ENCODE results near the gene FNBP1.
"Not testable (repeated sequence)": the region's sequence is repeated elsewhere in the genome, so short reads cannot be mapped to it uniquely, and the experiment has no call there.

FNBP1 gene

DNA sequence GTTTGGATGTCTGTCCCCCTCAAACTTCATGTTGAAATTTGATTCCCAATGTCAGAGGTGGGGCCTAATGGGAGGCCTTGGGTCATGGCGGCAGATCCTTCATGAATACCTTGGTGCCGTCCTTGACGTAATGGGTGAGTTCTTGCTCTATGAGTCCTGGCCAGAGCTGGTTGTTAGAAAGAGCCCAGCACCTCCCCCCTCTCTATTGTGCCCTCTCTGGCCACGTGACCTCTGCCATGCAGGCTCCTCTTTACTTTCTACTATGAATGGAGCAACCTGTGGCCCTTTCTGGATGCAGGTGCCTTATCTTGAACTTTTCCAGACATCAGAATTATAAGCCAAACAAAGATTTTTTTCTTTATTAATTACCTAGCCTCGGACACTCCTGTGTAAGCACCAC lies 40.7 kb downstream of the FNBP1 start:
- no peak for TF ChIP-seq Cebpa-rat (IDR thresholded peaks at IDR 0.05)
- peaks cover 0 to 100% (median 0%) of the 10 kb centered on the region in 11 experiments; a peak in 6 of 22 replicates for H4K20me1 ChIP-seq

GRCh38 chr9:130001190-130001589 lies 41.8 kb downstream of the FNBP1 start:
- TF ChIP-seq Cebpa-rat (IDR thresholded peaks at IDR 0.05): no peak
- H3K27ac ChIP-seq: no peak overlapping the region

More for the DNA sequence above, 40.7 kb downstream of the FNBP1 start:
- H3K9me3 ChIP-seq (replicated peaks in 1 of 11): no peaks in the 10 kb centered on the region
- H3K27me3 ChIP-seq: no peaks in the 10 kb centered on the region
- no peak overlapping the region for H3K9ac ChIP-seq
- H3K4me1 ChIP-seq: peaks cover 0 to 26% (median 4%) of the 10 kb centered on the region in 10 experiments; a peak in 10 of 20 replicates
- peaks cover 0 to 46% (median 0%) of the 10 kb centered on the region in 11 experiments; a peak in 6 of 22 replicates for H3K36me3 ChIP-seq
- H3K4me2 ChIP-seq: no peak overlapping the region
- no peak overlapping the region for H3K4me3 ChIP-seq
- H3K27ac ChIP-seq: no peak overlapping the region

DNA sequence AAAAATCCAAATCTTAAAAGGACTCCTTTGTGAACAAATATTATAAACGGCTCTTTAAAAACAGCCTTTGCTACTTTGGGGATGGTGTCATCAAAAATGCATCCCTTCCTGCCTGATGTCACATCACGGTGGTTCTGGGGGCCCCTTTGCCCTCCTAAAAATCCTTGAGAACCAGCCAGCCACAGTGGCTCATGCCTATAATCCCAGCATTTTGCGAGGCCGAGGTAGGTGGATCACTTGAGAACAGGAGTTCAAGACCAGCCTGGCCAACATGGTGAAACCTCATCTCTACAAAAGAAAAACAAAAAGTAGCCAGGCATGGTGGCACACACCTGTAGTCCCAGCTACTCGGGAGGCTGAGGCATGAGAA lies 43.9 kb downstream of the FNBP1 start:
- H3K9ac ChIP-seq: no peak overlapping the region
- H3K4me1 ChIP-seq: peaks cover 0 to 46% (median 17%) of the 10 kb centered on the region in 10 experiments; a peak in 14 of 20 replicates
- H3K36me3 ChIP-seq: peaks cover 0 to 50% (median 0%) of the 10 kb centered on the region in 11 experiments; a peak in 6 of 22 replicates
- no peak overlapping the region for H3K4me2 ChIP-seq
- H3K27ac ChIP-seq: no peak overlapping the region
- H4K20me1 ChIP-seq: peaks cover 0 to 94% (median 0%) of the 10 kb centered on the region in 11 experiments; a peak in 5 of 22 replicates
- TF ChIP-seq Cebpa-rat (IDR thresholded peaks at IDR 0.05): no peak
- no peaks in the 10 kb centered on the region for H3K9me3 ChIP-seq (replicated peaks in 1 of 11)
- H3K27me3 ChIP-seq: no peaks in the 10 kb centered on the region
- H3K4me3 ChIP-seq: no peak overlapping the region

More at GRCh38 chr9:130001190-130001589, 41.8 kb downstream of the FNBP1 start:
- Histone ChIP-seq H3K4me1 (peaks cover 0 to 32% (median 8%) of the 10 kb centered on the region in 10 experiments; a peak in 14 of 20 replicates), H4K20me1 (peaks cover 0 to 98% (median 0%) of the 10 kb centered on the region in 11 experiments; a peak in 5 of 22 replicates), H3K9me3 (replicated peaks in 1 of 11) (no peaks in the 10 kb centered on the region), H3K27me3 (no peaks in the 10 kb centered on the region), H3K4me2 (no peak overlapping the region), H3K4me3 (no peak overlapping the region), H3K36me3 (peaks cover 0 to 46% (median 0%) of the 10 kb centered on the region in 11 experiments; a peak in 6 of 22 replicates), H3K9ac (no peak overlapping the region)

GRCh38 chr9:129998491-129999140 lies 44.4 kb downstream of the FNBP1 start:
- H3K27me3 ChIP-seq: no peaks in the 10 kb centered on the region
- peak overlapping the region in 1 of 11 experiments; percentile 83; a peak in 1 of 22 replicates for H3K4me2 ChIP-seq
- no peak for TF ChIP-seq Cebpa-rat (IDR thresholded peaks at IDR 0.05)
- H3K36me3 ChIP-seq: peaks cover 0 to 53% (median 0%) of the 10 kb centered on the region in 11 experiments; a peak in 6 of 22 replicates
- H3K9me3 ChIP-seq (replicated peaks in 1 of 11): no peaks in the 10 kb centered on the region
- H3K4me3 ChIP-seq: no peak overlapping the region
- H3K4me1 ChIP-seq: peaks cover 0 to 46% (median 17%) of the 10 kb centered on the region in 10 experiments; a peak in 14 of 20 replicates
- peaks cover 0 to 94% (median 0%) of the 10 kb centered on the region in 11 experiments; a peak in 5 of 22 replicates for H4K20me1 ChIP-seq
- no peak overlapping the region for H3K9ac ChIP-seq
- peak overlapping the region in 1 of 11 experiments; percentile 3; a peak in 1 of 22 replicates for H3K27ac ChIP-seq

GRCh38 chr9:129997706-129998105 lies 45.3 kb downstream of the FNBP1 start:
- peak overlapping the region in 3 of 11 experiments; percentile 74 to 83 (median 75); a peak in 5 of 22 replicates for H3K4me2 ChIP-seq
- peaks cover 0 to 91% (median 0%) of the 10 kb centered on the region in 11 experiments; a peak in 4 of 22 replicates for H4K20me1 ChIP-seq
- H3K9ac ChIP-seq: not testable (repeated sequence)

GRCh38 chr9:129996161-129996830 lies 46.7 kb downstream of the FNBP1 start:
- Histone ChIP-seq H4K20me1 (peaks cover 0 to 87% (median 0%) of the 10 kb centered on the region in 11 experiments; a peak in 4 of 22 replicates), H3K4me2 (peak overlapping the region in 9 of 11 experiments; percentile 13 to 83 (median 72); a peak in 15 of 22 replicates), H3K9ac (peak overlapping the region in 6 of 11 experiments; percentile 19 to 75 (median 64); a peak in 10 of 22 replicates), H3K9me3 (replicated peaks in 1 of 11) (no peaks in the 10 kb centered on the region), H3K4me1 (peaks cover 0 to 51% (median 17%) of the 10 kb centered on the region in 10 experiments; a peak in 14 of 20 replicates), H3K27ac (peak overlapping the region in 9 of 11 experiments; percentile 24 to 91 (median 74); a peak in 15 of 22 replicates), H3K4me3 (peak overlapping the region in 1 of 10 experiments; percentile 12; a peak in 1 of 20 replicates), H3K27me3 (no peaks in the 10 kb centered on the region), H3K36me3 (peaks cover 0 to 52% (median 0%) of the 10 kb centered on the region in 11 experiments; a peak in 8 of 22 replicates)
- TF ChIP-seq Cebpa-rat (IDR thresholded peaks at IDR 0.05): peak in 4 of 11 experiments; percentile 26 to 70 (median 41); a peak in 2 of 22 replicates

More at GRCh38 chr9:129997706-129998105, 45.3 kb downstream of the FNBP1 start:
- H3K27me3 ChIP-seq; H3K9me3 ChIP-seq (replicated peaks in 1 of 11); H3K4me3 ChIP-seq: not testable (repeated sequence)
- Histone ChIP-seq H3K27ac (peak overlapping the region in 4 of 11 experiments; percentile 29 to 91 (median 86); a peak in 7 of 22 replicates), H3K4me1 (peaks cover 0 to 46% (median 17%) of the 10 kb centered on the region in 10 experiments; a peak in 14 of 20 replicates), H3K36me3 (peaks cover 0 to 52% (median 0%) of the 10 kb centered on the region in 11 experiments; a peak in 6 of 22 replicates)

GRCh38 chr9:129995409-129996160 lies 47.4 kb downstream of the FNBP1 start:
- Histone ChIP-seq H3K4me1 (peaks cover 0 to 58% (median 19%) of the 10 kb centered on the region in 10 experiments; a peak in 14 of 20 replicates), H4K20me1 (peaks cover 0 to 87% (median 0%) of the 10 kb centered on the region in 11 experiments; a peak in 4 of 22 replicates), H3K9ac (peak overlapping the region in 6 of 11 experiments; percentile 19 to 75 (median 64); a peak in 10 of 22 replicates), H3K9me3 (replicated peaks in 1 of 11) (no peaks in the 10 kb centered on the region), H3K27me3 (no peaks in the 10 kb centered on the region), H3K4me2 (peak overlapping the region in 8 of 11 experiments; percentile 22 to 83 (median 73); a peak in 15 of 22 replicates), H3K27ac (peak overlapping the region in 9 of 11 experiments; percentile 24 to 91 (median 74); a peak in 16 of 22 replicates), H3K4me3 (peak overlapping the region in 1 of 10 experiments; percentile 12; a peak in 1 of 20 replicates), H3K36me3 (peaks cover 0 to 53% (median 0%) of the 10 kb centered on the region in 11 experiments; a peak in 8 of 22 replicates)
- no peak for TF ChIP-seq Cebpa-rat (IDR thresholded peaks at IDR 0.05)

GRCh38 chr9:129994882-129995281 lies 48.1 kb downstream of the FNBP1 start:
- no peaks in the 10 kb centered on the region for H3K9me3 ChIP-seq (replicated peaks in 1 of 11)
- H3K4me1 ChIP-seq: peaks cover 0 to 64% (median 24%) of the 10 kb centered on the region in 10 experiments; a peak in 14 of 20 replicates
- peaks cover 0 to 87% (median 0%) of the 10 kb centered on the region in 11 experiments; a peak in 4 of 22 replicates for H4K20me1 ChIP-seq
- H3K9ac ChIP-seq: no peak overlapping the region
- peak overlapping the region in 3 of 11 experiments; percentile 72 to 83 (median 74); a peak in 4 of 22 replicates for H3K4me2 ChIP-seq
- no peaks in the 10 kb centered on the region for H3K27me3 ChIP-seq
- no peak for TF ChIP-seq Cebpa-rat (IDR thresholded peaks at IDR 0.05)
- H3K4me3 ChIP-seq: no peak overlapping the region
- H3K36me3 ChIP-seq: peaks cover 0 to 48% (median 0%) of the 10 kb centered on the region in 11 experiments; a peak in 8 of 22 replicates
- H3K27ac ChIP-seq: peak overlapping the region in 4 of 11 experiments; percentile 74 to 91 (median 86); a peak in 7 of 22 replicates

GRCh38 chr9:129991139-129991538 lies 51.9 kb downstream of the FNBP1 start:
- Histone ChIP-seq H3K4me2 (peak overlapping the region in 3 of 11 experiments; percentile 38 to 75 (median 62); a peak in 5 of 22 replicates), H4K20me1 (peaks cover 0 to 89% (median 0%) of the 10 kb centered on the region in 11 experiments; a peak in 3 of 22 replicates), H3K36me3 (peaks cover 0 to 74% (median 0%) of the 10 kb centered on the region in 11 experiments; a peak in 8 of 22 replicates), H3K4me1 (peaks cover 0 to 44% (median 18%) of the 10 kb centered on the region in 10 experiments; a peak in 14 of 20 replicates)
- H3K9me3 ChIP-seq (replicated peaks in 1 of 11); H3K27ac ChIP-seq; H3K4me3 ChIP-seq; H3K9ac ChIP-seq; H3K27me3 ChIP-seq: not testable (repeated sequence)

All from BLaER1 treated with 17β-estradiol and CSF1 and Interleukin-3, amounts not matched to agents 10 nM and 100 nM (cell line).